HPDE6-E6E7 (cell line): ENCODE data around the gene RXFP4.

Source experiments
- DNase-seq: peaks from one replicate; pipeline ENCODE4 v3.0.0; 2011; ENCODE audit warnings: missing footprints; ENCODE audit errors: extremely low spot score

RXFP4 gene

GRCh38 chr1:155960081-155960745 lies 18.8 kb downstream of the RXFP4 start:
- no peak for DNase-seq

- peak; percentile 99 for DNase-seq
Observed at GRCh38 chr1:155961937-155962336, 20.5 kb downstream of the RXFP4 start.

GRCh38 chr1:155962599-155963211 lies 21.3 kb downstream of the RXFP4 start:
- no peak for DNase-seq

- no peak for DNase-seq
Observed at GRCh38 chr1:155964193-155964592, 22.8 kb downstream of the RXFP4 start.

- no peak for DNase-seq
Observed at GRCh38 chr1:155966135-155966534, 24.7 kb downstream of the RXFP4 start.

- no peak for DNase-seq
Observed at GRCh38 chr1:155966750-155967149, 25.3 kb downstream of the RXFP4 start.

- DNase-seq, result no peak
Observed at GRCh38 chr1:155967341-155968050, 26.1 kb downstream of the RXFP4 start.

GRCh38 chr1:155968051-155968400 lies 26.6 kb downstream of the RXFP4 start:
- no peak for DNase-seq

GRCh38 chr1:155968670-155969069 lies 27.2 kb downstream of the RXFP4 start:
- DNase-seq, result no peak

- DNase-seq, result no peak
Observed at GRCh38 chr1:155969377-155969791, 27.9 kb downstream of the RXFP4 start.

- no peak for DNase-seq
Observed at GRCh38 chr1:155970531-155971167, 29.2 kb downstream of the RXFP4 start.

GRCh38 chr1:155971910-155972809 lies 30.7 kb downstream of the RXFP4 start:
- no peak for DNase-seq

- DNase-seq, result no peak
Observed at GRCh38 chr1:155973723-155974122, 32.3 kb downstream of the RXFP4 start.

GRCh38 chr1:155974208-155975115 lies 33.0 kb downstream of the RXFP4 start:
- no peak for DNase-seq

- no peak for DNase-seq
Observed at GRCh38 chr1:155975375-155976061, 34.1 kb downstream of the RXFP4 start.

GRCh38 chr1:155976062-155976912 lies 34.8 kb downstream of the RXFP4 start:
- DNase-seq, result no peak

- no peak for DNase-seq
Observed at GRCh38 chr1:155976913-155977689, 35.7 kb downstream of the RXFP4 start.

- no peak for DNase-seq
Observed at GRCh38 chr1:155977690-155978324, 36.4 kb downstream of the RXFP4 start.
